Body of pancreas (tissue), 4 donors: ENCODE results near the gene IBA57. TPM values are rescaled to one million over a fixed set of nuclear protein-coding genes. Genes with fewer than 3 reads are reported as not detected.
"Not testable (repeated sequence)": the region's sequence is repeated elsewhere in the genome, so short reads cannot be mapped to it uniquely, and the experiment has no call there.

Experiments
- ATAC-seq: fragments of 150-250 bp; one replicate; pipeline ENCODE4 v1.9.1; 2016
- DNase-seq, 4 donors: peaks; one replicate each; pipeline ENCODE4 v3.0.0-alpha.2; 2019
- H3K27ac ChIP-seq, 4 donors: fragments of 200-600 bp; sonication (generic); 1 replicate in 3 of 4; 2 replicates in 1 of 4; pipeline versions ENCODE4 v1.5.1 to v1.6.1; 2016 to 2019; ENCODE audit warnings: mild to moderate bottlenecking in 1 of 4, mixed read lengths in 1 of 4, moderate library complexity in 1 of 4
- H3K27me3 ChIP-seq, 2 donors: fragments of 200-600 bp; sonication (generic); one replicate each; pipeline ENCODE4 v1.6.0; 2016; ENCODE audit warnings: mild to moderate bottlenecking in 1 of 2
- H3K36me3 ChIP-seq, 2 donors: fragments of 200-600 bp; sonication (generic); replicated peaks in 1 of 2; 2 replicates each; pipeline ENCODE4 v1.5.1; 2016; ENCODE audit warnings: low read depth in 2 of 2; ENCODE audit not compliant: insufficient read depth in 1 of 2
- H3K4me1 ChIP-seq: fragments of 200-600 bp; sonication (generic); one replicate; pipeline ENCODE4 v1.6.0; 2016
- H3K4me3 ChIP-seq, 2 donors: fragments of 200-600 bp; sonication (generic); 1 replicate in 1 of 2; 2 replicates in 1 of 2; pipeline ENCODE4 v1.5.1; 2016 to 2019
- H3K9me3 ChIP-seq, 3 donors: fragments of 200-600 bp; sonication (generic); 1 replicate in 2 of 3; 2 replicates in 1 of 3; pipeline ENCODE4 v1.5.1; 2016
- CTCF ChIP-seq, 7 experiments: fragments of 450-650 bp in 4 of 7; fragments of 200-600 bp in 3 of 7; sonication (generic) in 3 of 7; IDR thresholded peaks; one replicate each; pipeline ENCODE4 v1.5.1; 2016 to 2019; ENCODE audit warnings: antibody characterized with exemption in 7 of 7
- POLR2A ChIP-seq, 3 donors: fragments of 450-650 bp; IDR thresholded peaks; one replicate each; pipeline ENCODE4 v1.6.1; 2016; ENCODE audit warnings: antibody characterized with exemption in 3 of 3, mild to moderate bottlenecking in 2 of 3
- WGBS, 2 donors: methylation state at CpG; one replicate each; pipeline ENCODE4 v1.1.5; 2017; 5-methylcytosine and 5-hydroxymethylcytosine counted together
- intact Hi-C: fragments of 100-400 bp; cut with DNase I; formaldehyde crosslinking; loops from one replicate; pipeline ENCODE4 v1.15.1; 2023
- total RNA-seq, 2 donors: library from RNA; depleted of rRNA; stranded (reverse); fragments of >200 nt; gene quantifications; one replicate each; pipeline ENCODE4 v1.1.0, GENCODE V29; 2016

The IBA57 gene
- total RNA-seq, 2 donors from 2014 or later = 4.7 to 13.5 TPM

GRCh38 chr1:228170666-228171065 lies 5.1 kb downstream of the IBA57 start:
- no peak overlapping the region for H3K4me3 ChIP-seq
- H3K9me3 ChIP-seq = no peaks in the 10 kb centered on the region
- H3K4me1 ChIP-seq = peaks cover 8% of the 10 kb centered on the region
- H3K27ac ChIP-seq = no peak overlapping the region
- TF ChIP-seq POLR2A (IDR thresholded peaks at IDR 0.05) (no peak), CTCF (IDR thresholded peaks at IDR 0.05) (no peak)
- ATAC-seq = no peak
- peaks cover 0 to 2% of the 10 kb centered on the region in 2 donors for H3K36me3 ChIP-seq
- WGBS, 2 donors = 74 to 80% methylated on average over 6 to 7 of the region's 7 CpGs
- H3K27me3 ChIP-seq = no peaks in the 10 kb centered on the region
- intact Hi-C loops = no loop called here
- DNase-seq = no peak

GRCh38 chr1:228171221-228171891 lies 5.8 kb downstream of the IBA57 start:
- no peak for TF ChIP-seq POLR2A (IDR thresholded peaks at IDR 0.05)
- TF ChIP-seq CTCF (IDR thresholded peaks at IDR 0.05) = no peak
- 71 to 77% methylated on average over 8 to 10 of the region's 10 CpGs for WGBS, 2 donors
- Histone ChIP-seq H3K4me3 (no peak overlapping the region), H3K4me1 (peaks cover 7% of the 10 kb centered on the region), H3K27me3 (no peaks in the 10 kb centered on the region), H3K36me3 (peaks cover 0 to 2% of the 10 kb centered on the region in 2 donors), H3K9me3 (no peaks in the 10 kb centered on the region), H3K27ac (no peak overlapping the region)
- DNase-seq = no peak
- intact Hi-C loops = no loop called here
- no peak for ATAC-seq

- Histone ChIP-seq H3K4me3 (no peak overlapping the region), H3K36me3 (peaks cover 0 to 2% of the 10 kb centered on the region in 2 donors), H3K27me3 (no peaks in the 10 kb centered on the region), H3K4me1 (no peaks in the 10 kb centered on the region), H3K9me3 (no peaks in the 10 kb centered on the region), H3K27ac (no peak overlapping the region)
- intact Hi-C loops = no loop called here
- TF ChIP-seq POLR2A (IDR thresholded peaks at IDR 0.05) = no peak
- 79 to 83% methylated on average over 12 to 20 of the region's 21 CpGs for WGBS, 2 donors
- DNase-seq (no peak), ATAC-seq (no peak)
Observed at GRCh38 chr1:228172591-228173527, 7.3 kb downstream of the IBA57 start.

DNA sequence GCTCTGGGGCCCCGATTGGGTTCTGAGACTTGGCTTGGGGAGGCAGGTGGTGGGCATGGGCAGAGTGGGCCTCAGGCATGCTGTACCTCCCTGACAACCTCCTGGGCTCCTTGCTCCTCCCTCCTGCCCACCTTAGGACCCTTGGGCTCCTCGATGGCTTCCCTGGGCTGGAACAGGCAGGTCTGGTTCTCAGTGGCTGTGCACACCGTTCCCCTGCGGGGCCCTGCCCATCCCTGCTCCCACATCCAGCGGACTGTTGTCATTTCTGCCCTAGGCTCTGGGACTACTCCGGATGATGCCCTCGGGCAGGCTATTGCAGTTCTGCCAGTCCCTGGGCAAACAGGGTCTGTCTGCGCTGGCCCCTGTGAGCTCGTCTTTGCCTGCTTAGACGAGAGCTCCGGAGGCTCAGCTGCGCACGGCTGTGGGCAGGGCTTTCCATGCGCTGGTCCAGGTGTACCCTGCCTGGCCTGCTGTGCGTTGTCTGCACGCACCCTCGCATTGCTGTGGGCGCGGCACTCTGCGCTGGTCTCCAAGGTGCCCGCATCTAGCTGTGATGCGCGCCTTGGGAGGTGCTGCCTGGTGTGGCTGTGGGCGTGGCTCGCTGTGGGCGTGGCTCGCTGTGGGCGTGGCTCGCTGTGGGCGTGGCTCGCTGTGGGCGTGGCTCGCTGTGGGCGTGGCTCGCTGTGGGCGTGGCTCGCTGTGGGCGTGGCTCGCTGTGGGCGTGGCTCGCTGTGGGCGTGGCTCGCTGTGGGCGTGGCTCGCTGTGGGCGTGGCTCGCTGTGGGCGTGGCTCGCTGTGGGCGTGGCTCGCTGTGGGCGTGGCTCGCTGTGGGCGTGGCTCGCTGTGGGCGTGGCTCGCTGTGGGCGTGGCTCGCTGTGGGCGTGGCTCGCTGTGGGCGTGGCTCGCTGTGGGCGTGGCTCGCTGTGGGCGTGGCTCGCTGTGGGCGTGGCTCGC lies 8.2 kb downstream of the IBA57 start:
- H3K36me3 ChIP-seq, H3K27me3 ChIP-seq, H3K4me3 ChIP-seq, H3K9me3 ChIP-seq, intact Hi-C loops, H3K4me1 ChIP-seq, ATAC-seq: not testable (repeated sequence)
- 70 to 100% methylated on average over 1 to 23 of the region's 69 CpGs for WGBS, 2 donors
- peak overlapping the region in 1 of 4 donors; percentile 13 for H3K27ac ChIP-seq
- peak in 1 of 4 donors; percentile 40 for DNase-seq

GRCh38 chr1:228174482-228175315 lies 9.1 kb downstream of the IBA57 start:
- Histone ChIP-seq H3K27me3 (no peaks in the 10 kb centered on the region), H3K4me1 (no peaks in the 10 kb centered on the region), H3K4me3 (no peak overlapping the region), H3K36me3 (peaks cover 0 to 2% of the 10 kb centered on the region in 2 donors), H3K27ac (no peak overlapping the region), H3K9me3 (no peaks in the 10 kb centered on the region)
- TF ChIP-seq CTCF (IDR thresholded peaks at IDR 0.05) (no peak), POLR2A (IDR thresholded peaks at IDR 0.05) (no peak)
- ATAC-seq (peak; percentile 16), DNase-seq (peak in 1 of 4 donors; percentile 38)
- 87 to 96% methylated on average over 16 to 46 of the region's 52 CpGs for WGBS, 2 donors
- intact Hi-C loops = no loop called here
